ENCODE measurements around the gene SLC7A14. TPM values are rescaled to one million over a fixed set of nuclear protein-coding genes. Genes with fewer than 3 reads are reported as not detected.

Gene SLC7A14
- total and polyA plus RNA-seq, 2 of the 13 experiments (the other 11 are each of a cell fraction or from before 2014, with no cell fraction given) = not detected

DNA sequence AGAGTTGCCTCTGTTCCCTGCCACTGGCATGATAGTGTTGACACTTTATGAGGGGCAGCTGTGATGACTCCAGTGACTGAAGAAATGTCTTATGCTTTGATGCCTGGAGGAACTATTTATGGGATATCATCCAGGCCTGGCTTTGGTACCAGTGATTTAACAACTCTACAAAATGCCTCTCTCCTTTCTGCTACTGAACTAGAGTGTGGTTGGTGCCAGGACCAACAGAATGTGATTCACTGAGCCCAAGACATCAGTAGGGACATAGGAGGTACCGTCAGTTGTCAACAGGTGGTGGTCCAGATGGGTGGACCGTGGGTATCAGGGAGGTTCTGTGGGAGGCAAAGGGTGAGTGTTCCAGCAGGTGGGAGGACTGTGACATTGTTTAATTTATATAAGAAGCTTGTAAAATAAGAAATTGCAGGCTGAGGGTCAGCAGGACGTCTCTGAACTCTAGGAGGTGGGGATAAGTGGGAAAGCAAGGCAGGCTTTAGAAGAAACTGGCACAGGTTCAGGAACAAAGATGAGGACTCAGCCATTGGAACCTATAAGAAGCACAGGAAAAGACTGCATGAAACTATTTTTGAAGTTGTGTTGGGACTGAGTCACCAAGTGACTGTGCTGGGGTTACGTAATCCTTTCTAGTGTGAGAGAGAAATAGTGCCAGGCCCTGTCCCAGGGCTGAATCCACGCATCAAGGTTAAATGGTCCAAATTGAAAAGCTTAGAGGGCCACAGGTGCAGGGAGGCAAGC lies 28.5 kb upstream of the SLC7A14 start:
- no peaks in the 10 kb centered on the region for H4K20me1 ChIP-seq (ENCODE audit: insufficient read depth, low read length)
- no peaks in the 10 kb centered on the region for H3K4me1 ChIP-seq (ENCODE audit: insufficient read depth, low read length)
- peak; percentile 66 for TF ChIP-seq FOSL2 (CRISPR knock-in tag; IDR thresholded peaks at IDR 0.05)
- TF ChIP-seq NR2C2 (CRISPR knock-in tag; IDR thresholded peaks at IDR 0.05; ENCODE audit: borderline replicate concordance) = no peak
- no peak for TF ChIP-seq HHEX (CRISPR knock-in tag; IDR thresholded peaks at IDR 0.05)
- no peak for TF ChIP-seq SMARCE1 (IDR thresholded peaks at IDR 0.05; ENCODE audit: borderline replicate concordance)
- TF ChIP-seq, protein P1, sequence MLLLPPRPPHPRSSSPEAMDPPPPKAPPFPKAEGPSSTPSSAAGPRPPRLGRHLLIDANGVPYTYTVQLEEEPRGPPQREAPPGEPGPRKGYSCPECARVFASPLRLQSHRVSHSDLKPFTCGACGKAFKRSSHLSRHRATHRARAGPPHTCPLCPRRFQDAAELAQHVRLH (CRISPR knock-in tag; IDR thresholded peaks at IDR 0.05; ENCODE audit: borderline replicate concordance, low read depth) = no peak
- TF ChIP-seq ZNF296 (CRISPR knock-in tag; conservative IDR thresholded peaks at IDR 0.05) = no peak
- TF ChIP-seq ATF7 (IDR thresholded peaks at IDR 0.05) = 0 out of 2 replicates have a peak, but pooled peaks have one; percentile 7
- no peak for TF ChIP-seq ATF7 (CRISPR knock-in tag; IDR thresholded peaks at IDR 0.05)
- no peak for TF ChIP-seq ZNF12 (CRISPR knock-in tag; IDR thresholded peaks at IDR 0.05)
- TF ChIP-seq ZNF790 (CRISPR knock-in tag; IDR thresholded peaks at IDR 0.05; ENCODE audit: borderline replicate concordance) = no peak
- no peak for TF ChIP-seq KDM4B (CRISPR knock-in tag; IDR thresholded peaks at IDR 0.05)
- peak; percentile 80 for TF ChIP-seq CEBPB (IDR thresholded peaks at IDR 0.05; ENCODE audit: borderline replicate concordance, low read depth, low read length)
- no peak overlapping the region for H3K27ac ChIP-seq (ENCODE audit: extremely low read length, insufficient read depth, low read length)
- no peaks in the 10 kb centered on the region for H3K27me3 ChIP-seq (ENCODE audit: control insufficient read depth in 1 of 2, insufficient read depth in 2 of 2, low read length in 2 of 2)
- in situ Hi-C loops (cut with HindIII; ENCODE audit: extremely low pct_ligation_motif_present, low pct_unique_long_range_greater_than_20kb) = no loop called here
- H3K4me3 ChIP-seq (replicated peaks in 1 of 3; ENCODE audit: insufficient read depth in 1 of 3, low read depth in 2 of 3, low read length in 3 of 3) = no peak overlapping the region
- POLR2A ChIA-PET = no interaction called here
- no peak for DNase-seq (ENCODE audit: low spot score)
- no peaks in the 10 kb centered on the region for H3K36me3 ChIP-seq (replicated peaks in 1 of 2; ENCODE audit: control insufficient read depth in 1 of 2, insufficient read depth in 2 of 2, low read length in 2 of 2)
- WGBS (ENCODE audit: low lambda C conversion rate) = 15% methylated on average over 5 of the region's 5 CpGs
- no peaks in the 10 kb centered on the region for H3K9me3 ChIP-seq (ENCODE audit: low read length)
- no peak overlapping the region for H3K4me2 ChIP-seq (ENCODE audit: low read depth, low read length)
- no peak overlapping the region for H3K9ac ChIP-seq (ENCODE audit: insufficient read depth, low read depth, low read length)
- no peak for FAIRE-seq
- no TSS peak for BruUV-seq (replicated peaks)
- CTCF ChIA-PET (ENCODE audit: low intra/inter-chr PET ratio, low total read pairs) = no interaction called here
- ATAC-seq = no peak
- no peak overlapping the region for H2AFZ ChIP-seq (ENCODE audit: low read length)
- H3K79me2 ChIP-seq (ENCODE audit: insufficient read depth, low read length) = no peaks in the 10 kb centered on the region
- intact Hi-C loops (cut with micrococcal nuclease; ENCODE audit: unreplicated experiment) = no loop called here
